HG03060 (cell line): ENCODE results near the gene SNRPB2.

Source experiments
- ATAC-seq: cut with Tn5 transposase; IDR thresholded peaks from one replicate; pipeline ENCODE4 v1.9.1; 2021; ENCODE audit warnings: low read depth, moderate number of reproducible peaks; ENCODE audit not compliant: unreplicated experiment

Gene SNRPB2

GRCh38 chr20:16729080-16729479 is 746 bp upstream of the SNRPB2 start:
- no peak for ATAC-seq

GRCh38 chr20:16732506-16733152 is 2.8 kb downstream of the SNRPB2 start:
- ATAC-seq, result no peak

GRCh38 chr20:16740365-16741072 is 10.7 kb downstream of the SNRPB2 start:
- no peak for ATAC-seq

- no peak for ATAC-seq
Measured at GRCh38 chr20:16744178-16744807, 14.5 kb downstream of the SNRPB2 start.

GRCh38 chr20:16745204-16745603 is 15.4 kb downstream of the SNRPB2 start:
- no peak for ATAC-seq

GRCh38 chr20:16747291-16747811 is 17.5 kb downstream of the SNRPB2 start:
- no peak for ATAC-seq

- no peak for ATAC-seq
Measured at GRCh38 chr20:16748308-16748900, 18.6 kb downstream of the SNRPB2 start, which contains the start of gene OTOR. OTOR (plus strand) TSS chr20:16748358; CDS start chr20:16748402, 44 bp downstream.

GRCh38 chr20:16749573-16749972 is 19.7 kb downstream of the SNRPB2 start:
- ATAC-seq, result no peak

GRCh38 chr20:16752082-16752481 is 22.3 kb downstream of the SNRPB2 start:
- ATAC-seq, result no peak

- no peak for ATAC-seq
Measured at GRCh38 chr20:16752901-16753300, 23.1 kb downstream of the SNRPB2 start.

- no peak for ATAC-seq
Measured at GRCh38 chr20:16758454-16759180, 28.8 kb downstream of the SNRPB2 start.

- no peak for ATAC-seq
Measured at GRCh38 chr20:16759181-16759563, 29.3 kb downstream of the SNRPB2 start.

GRCh38 chr20:16760431-16761304 is 30.8 kb downstream of the SNRPB2 start:
- no peak for ATAC-seq

- ATAC-seq, result no peak
Measured at GRCh38 chr20:16761305-16761829, 31.5 kb downstream of the SNRPB2 start.

GRCh38 chr20:16764560-16764959 is 34.7 kb downstream of the SNRPB2 start:
- no peak for ATAC-seq

- no peak for ATAC-seq
Measured at GRCh38 chr20:16771213-16771612, 41.4 kb downstream of the SNRPB2 start.

GRCh38 chr20:16775961-16776360 is 46.1 kb downstream of the SNRPB2 start:
- ATAC-seq, result no peak

GRCh38 chr20:16777126-16777525 is 47.3 kb downstream of the SNRPB2 start:
- ATAC-seq, result no peak

GRCh38 chr20:16778159-16778558 is 48.3 kb downstream of the SNRPB2 start:
- no peak for ATAC-seq
